ENCODE data around the gene CFH.

CFH gene

DNA sequence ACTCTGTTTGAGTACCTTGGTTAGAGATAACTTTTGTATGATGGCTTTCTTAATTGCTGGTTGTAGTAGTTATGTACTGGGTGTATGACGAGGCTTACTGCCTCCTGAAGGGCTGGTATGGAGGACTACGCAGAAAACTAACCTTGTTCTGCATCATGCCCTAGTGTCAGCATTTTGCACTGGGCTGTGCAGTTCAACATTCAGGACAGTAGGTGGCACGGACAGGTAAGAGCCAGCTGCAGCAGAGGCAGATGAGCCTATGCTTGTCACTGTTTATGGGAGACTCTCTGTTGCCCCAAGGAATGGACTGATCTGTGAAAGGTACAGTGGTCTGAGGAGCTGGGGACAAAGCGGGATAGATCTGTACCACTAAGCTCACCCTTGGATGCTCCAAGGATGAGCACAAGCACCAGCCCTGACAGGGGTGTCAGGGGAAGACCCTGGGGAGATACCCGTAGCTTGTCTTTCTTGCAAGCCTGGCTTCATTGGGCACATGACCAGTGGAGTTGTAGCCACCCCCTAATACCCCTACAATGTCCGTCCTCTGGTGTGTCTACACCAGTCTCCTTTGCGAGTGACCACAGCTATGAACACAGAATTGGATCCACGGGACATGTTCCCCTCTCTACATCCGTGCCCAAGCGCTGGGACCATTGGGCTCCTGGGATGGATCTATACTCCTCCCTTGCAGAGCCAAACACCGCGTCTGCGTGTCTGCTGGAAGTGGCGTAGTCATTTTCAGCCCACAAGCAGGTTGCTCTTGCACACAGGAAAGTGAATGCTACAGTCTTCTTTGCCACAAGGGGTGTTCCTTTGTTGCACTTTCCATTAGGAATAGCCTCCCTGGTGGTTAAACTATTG is 71.7 kb downstream of the CFH start:
- no peaks in the 10 kb centered on the region for H4K20me1 ChIP-seq (ENCODE audit: control insufficient read depth, insufficient read depth, low read depth, low read length)
- no peaks in the 10 kb centered on the region for H3K9me3 ChIP-seq (ENCODE audit: control insufficient read depth, insufficient read depth, low read length)
- no peaks in the 10 kb centered on the region for H3F3A ChIP-seq (ENCODE audit: control insufficient read depth, insufficient read depth)
- no peaks in the 10 kb centered on the region for H3K9me2 ChIP-seq (replicated peaks; ENCODE audit: control insufficient read depth, low read length)
- H3K27ac ChIP-seq (ENCODE audit: low read depth, low read length) = no peak overlapping the region
- TF ChIP-seq, protein P1, sequence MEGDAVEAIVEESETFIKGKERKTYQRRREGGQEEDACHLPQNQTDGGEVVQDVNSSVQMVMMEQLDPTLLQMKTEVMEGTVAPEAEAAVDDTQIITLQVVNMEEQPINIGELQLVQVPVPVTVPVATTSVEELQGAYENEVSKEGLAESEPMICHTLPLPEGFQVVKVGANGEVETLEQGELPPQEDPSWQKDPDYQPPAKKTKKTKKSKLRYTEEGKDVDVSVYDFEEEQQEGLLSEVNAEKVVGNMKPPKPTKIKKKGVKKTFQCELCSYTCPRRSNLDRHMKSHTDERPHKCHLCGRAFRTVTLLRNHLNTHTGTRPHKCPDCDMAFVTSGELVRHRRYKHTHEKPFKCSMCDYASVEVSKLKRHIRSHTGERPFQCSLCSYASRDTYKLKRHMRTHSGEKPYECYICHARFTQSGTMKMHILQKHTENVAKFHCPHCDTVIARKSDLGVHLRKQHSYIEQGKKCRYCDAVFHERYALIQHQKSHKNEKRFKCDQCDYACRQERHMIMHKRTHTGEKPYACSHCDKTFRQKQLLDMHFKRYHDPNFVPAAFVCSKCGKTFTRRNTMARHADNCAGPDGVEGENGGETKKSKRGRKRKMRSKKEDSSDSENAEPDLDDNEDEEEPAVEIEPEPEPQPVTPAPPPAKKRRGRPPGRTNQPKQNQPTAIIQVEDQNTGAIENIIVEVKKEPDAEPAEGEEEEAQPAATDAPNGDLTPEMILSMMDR (IDR thresholded peaks at IDR 0.05; ENCODE audit: low read depth, low read length, poor library complexity, severe bottlenecking) = peak; percentile 37
- no peak for TF ChIP-seq EZH2phosphoT487 (IDR thresholded peaks at IDR 0.05; ENCODE audit: borderline replicate concordance, low read length)
- H3K4me2 ChIP-seq (ENCODE audit: low read length) = no peak overlapping the region
- no peaks in the 10 kb centered on the region for H3K27me3 ChIP-seq (ENCODE audit: control insufficient read depth, low read length)
- H3K4me1 ChIP-seq (ENCODE audit: control insufficient read depth, low read length) = no peaks in the 10 kb centered on the region
- H3K79me2 ChIP-seq (ENCODE audit: control insufficient read depth, low read length) = no peaks in the 10 kb centered on the region
- H3K4me3 ChIP-seq (ENCODE audit: low read length) = no peak overlapping the region
- H3K36me3 ChIP-seq (ENCODE audit: control insufficient read depth, low read length) = no peaks in the 10 kb centered on the region

DNA sequence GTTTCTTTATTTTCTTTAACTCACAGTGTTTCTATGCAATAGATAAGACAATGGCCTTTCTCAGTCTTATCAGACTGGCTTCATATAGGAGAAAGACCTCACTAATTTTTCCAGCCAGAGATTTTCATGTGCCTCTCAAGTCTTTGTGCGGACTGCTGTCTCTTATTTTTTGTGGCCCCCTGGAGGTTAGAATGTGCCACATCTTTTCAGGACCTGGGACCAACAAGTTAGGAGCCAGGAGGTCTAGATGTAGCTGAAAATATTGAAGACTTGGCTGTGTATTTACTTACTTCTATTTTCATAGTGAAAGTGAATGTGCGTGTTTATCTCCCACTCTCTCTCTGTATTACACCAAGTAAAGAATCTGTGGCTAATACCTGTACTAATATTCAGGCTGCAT is 80.7 kb downstream of the CFH start:
- no peak overlapping the region for H3K4me3 ChIP-seq (ENCODE audit: low read length)
- no peaks in the 10 kb centered on the region for H3K9me2 ChIP-seq (replicated peaks; ENCODE audit: control insufficient read depth, low read length)
- no peak overlapping the region for H3K4me2 ChIP-seq (ENCODE audit: low read length)
- no peak overlapping the region for H3K27ac ChIP-seq (ENCODE audit: low read depth, low read length)
- H3K79me2 ChIP-seq (ENCODE audit: control insufficient read depth, low read length) = no peaks in the 10 kb centered on the region
- no peak for TF ChIP-seq EZH2phosphoT487 (IDR thresholded peaks at IDR 0.05; ENCODE audit: borderline replicate concordance, low read length)
- TF ChIP-seq, protein P1 (IDR thresholded peaks at IDR 0.05; ENCODE audit: low read depth, low read length, poor library complexity, severe bottlenecking) = no peak
- H3F3A ChIP-seq (ENCODE audit: control insufficient read depth, insufficient read depth) = no peaks in the 10 kb centered on the region
- no peaks in the 10 kb centered on the region for H3K9me3 ChIP-seq (ENCODE audit: control insufficient read depth, insufficient read depth, low read length)
- no peaks in the 10 kb centered on the region for H3K4me1 ChIP-seq (ENCODE audit: control insufficient read depth, low read length)
- H4K20me1 ChIP-seq (ENCODE audit: control insufficient read depth, insufficient read depth, low read depth, low read length) = no peaks in the 10 kb centered on the region
- H3K27me3 ChIP-seq (ENCODE audit: control insufficient read depth, low read length) = no peaks in the 10 kb centered on the region
- no peaks in the 10 kb centered on the region for H3K36me3 ChIP-seq (ENCODE audit: control insufficient read depth, low read length)

DNA sequence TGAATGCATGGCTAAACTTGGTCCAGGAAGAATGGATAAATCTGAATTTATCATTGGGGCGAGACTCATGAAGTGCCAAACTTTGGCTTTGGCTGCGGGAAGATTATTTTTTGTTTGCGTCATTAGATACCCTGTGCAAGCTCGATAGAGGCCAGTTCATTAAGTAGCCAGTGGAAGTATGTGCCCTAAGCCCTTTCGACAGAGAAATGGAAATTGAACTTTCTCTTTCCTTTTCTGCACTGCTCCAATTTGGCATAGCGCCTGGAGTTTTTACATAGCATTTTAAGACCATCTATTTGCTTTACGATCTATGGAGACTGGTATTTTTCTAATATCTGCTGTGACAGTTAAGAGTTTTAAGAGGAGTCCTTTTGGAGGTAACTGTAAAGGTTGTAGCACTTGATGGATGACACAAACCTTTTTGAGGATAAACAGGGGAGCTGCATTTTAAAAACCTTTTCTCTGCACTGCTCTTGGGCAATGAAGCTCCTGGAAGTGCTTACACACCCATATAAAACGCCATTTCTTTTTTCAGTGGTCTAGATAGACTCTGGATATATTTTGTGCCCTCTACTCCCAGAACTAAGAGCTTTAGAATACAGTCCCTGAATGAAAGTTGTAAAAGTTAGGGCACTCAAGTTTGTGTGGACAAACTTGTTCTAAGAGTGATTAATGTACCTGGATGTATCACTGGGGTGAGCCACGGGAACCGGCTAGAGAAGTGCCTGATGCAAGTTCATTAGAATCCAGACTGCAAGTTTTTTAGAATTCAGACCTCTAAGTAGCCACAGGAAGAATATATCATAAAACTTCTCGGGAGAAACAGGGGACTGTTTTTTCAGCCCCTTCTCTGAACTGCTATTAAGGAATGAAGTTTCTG is 81.5 kb downstream of the CFH start:
- Histone ChIP-seq H3K36me3 (ENCODE audit: control insufficient read depth, low read length) (no peaks in the 10 kb centered on the region), H3K4me2 (ENCODE audit: low read length) (no peak overlapping the region), H3K4me1 (ENCODE audit: control insufficient read depth, low read length) (no peaks in the 10 kb centered on the region), H3K79me2 (ENCODE audit: control insufficient read depth, low read length) (no peaks in the 10 kb centered on the region), H3K9me3 (ENCODE audit: control insufficient read depth, insufficient read depth, low read length) (peaks cover 6% of the 10 kb centered on the region; the same call in 1 of the 2 replicates), H4K20me1 (ENCODE audit: control insufficient read depth, insufficient read depth, low read depth, low read length) (no peaks in the 10 kb centered on the region), H3K27ac (ENCODE audit: low read depth, low read length) (no peak overlapping the region), H3K4me3 (ENCODE audit: low read length) (no peak overlapping the region), H3F3A (ENCODE audit: control insufficient read depth, insufficient read depth) (no peaks in the 10 kb centered on the region), H3K9me2 (replicated peaks; ENCODE audit: control insufficient read depth, low read length) (no peaks in the 10 kb centered on the region), H3K27me3 (ENCODE audit: control insufficient read depth, low read length) (no peaks in the 10 kb centered on the region)
- TF ChIP-seq, protein P1 (IDR thresholded peaks at IDR 0.05; ENCODE audit: low read depth, low read length, poor library complexity, severe bottlenecking) = no peak
- no peak for TF ChIP-seq EZH2phosphoT487 (IDR thresholded peaks at IDR 0.05; ENCODE audit: borderline replicate concordance, low read length)
